Astrocyte (in vitro differentiated cells and primary cell): ENCODE data around the gene PPARG. TPM values are rescaled to one million over a fixed set of nuclear protein-coding genes. Genes with fewer than 3 reads are reported as not detected.

Experiments
- DNase-seq: peaks from one replicate; pipeline ENCODE4 v3.0.0-alpha.2; 2010; ENCODE audit warnings: low read depth
- FAIRE-seq: peaks from 2 replicates; lab custom pipeline; 2011; peaks lifted over from hg19 to GRCh38; lab: Jason Lieb, UNC
- H2AFZ ChIP-seq: 2 replicates; pipeline ENCODE4 v1.6.0; 2012; ENCODE audit warnings: low read depth, low read length, inconsistent platforms
- H3K27ac ChIP-seq: 2 replicates; pipeline ENCODE4 v1.5.1; 2011; ENCODE audit warnings: low read depth, low read length, inconsistent platforms
- H3K27me3 ChIP-seq: 2 replicates; pipeline ENCODE4 v1.6.0; 2011; ENCODE audit warnings: low read length, inconsistent platforms; ENCODE audit not compliant: insufficient read depth
- H3K36me3 ChIP-seq: 2 replicates; pipeline ENCODE4 v1.5.1; 2011; ENCODE audit warnings: low read length, inconsistent platforms; ENCODE audit not compliant: insufficient read depth
- H3K4me1 ChIP-seq: 2 replicates; pipeline ENCODE4 v1.5.1; 2011; ENCODE audit warnings: low read length, inconsistent platforms; ENCODE audit not compliant: insufficient read depth
- H3K4me2 ChIP-seq: 2 replicates; pipeline ENCODE4 v1.6.0; 2012; ENCODE audit warnings: low read length, inconsistent platforms
- H3K4me3 ChIP-seq: 2 replicates; pipeline ENCODE4 v1.5.1; 2011; ENCODE audit warnings: low read depth, mild to moderate bottlenecking, low read length, inconsistent platforms; ENCODE audit not compliant: insufficient read depth
- H3K79me2 ChIP-seq: 2 replicates; pipeline ENCODE4 v1.6.0; 2012; ENCODE audit warnings: mild to moderate bottlenecking, low read length, inconsistent platforms; ENCODE audit not compliant: insufficient read depth
- H3K9ac ChIP-seq: 2 replicates; pipeline ENCODE4 v1.6.0; 2012; ENCODE audit warnings: mild to moderate bottlenecking, low read length, inconsistent platforms
- H3K9me3 ChIP-seq: 2 replicates; pipeline ENCODE4 v1.5.1; 2012; ENCODE audit warnings: low read depth, mild to moderate bottlenecking, low read length, inconsistent platforms; ENCODE audit not compliant: insufficient read depth
- H4K20me1 ChIP-seq: 2 replicates; pipeline ENCODE4 v1.6.0; 2012; ENCODE audit warnings: low read length, inconsistent platforms; ENCODE audit not compliant: insufficient read depth
- H3K27ac Mint-ChIP-seq: one replicate; pipeline ENCODE4 v1.8.0; 2021; ENCODE audit warnings: mild to moderate bottlenecking, mixed read lengths; ENCODE audit not compliant: unreplicated experiment
- H3K27me3 Mint-ChIP-seq: one replicate; pipeline ENCODE4 v1.8.0; 2021; ENCODE audit warnings: low read depth, mixed read lengths; ENCODE audit not compliant: unreplicated experiment
- H3K36me3 Mint-ChIP-seq: one replicate; pipeline ENCODE4 v1.8.0; 2021; ENCODE audit warnings: low read depth, mixed read lengths; ENCODE audit not compliant: unreplicated experiment
- H3K4me1 Mint-ChIP-seq: one replicate; pipeline ENCODE4 v1.8.0; 2021; ENCODE audit warnings: low read depth, mixed read lengths; ENCODE audit not compliant: unreplicated experiment
- H3K4me3 Mint-ChIP-seq: one replicate; pipeline ENCODE4 v1.8.0; 2021; ENCODE audit warnings: mild to moderate bottlenecking, moderate library complexity, mixed read lengths; ENCODE audit not compliant: unreplicated experiment
- H3K9me3 Mint-ChIP-seq: one replicate; pipeline ENCODE4 v1.8.0; 2021; ENCODE audit warnings: mild to moderate bottlenecking, mixed read lengths; ENCODE audit not compliant: unreplicated experiment
- CTCF ChIP-seq: IDR thresholded peaks from 2 replicates; pipeline ENCODE4 v1.5.1; 2011; ENCODE audit warnings: low read depth, mild to moderate bottlenecking, inconsistent platforms, low read length, moderate library complexity; ENCODE audit not compliant: insufficient read depth
- EZH2 ChIP-seq: IDR thresholded peaks from 2 replicates; pipeline ENCODE4 v1.6.1; 2012; ENCODE audit warnings: mild to moderate bottlenecking, low read length, inconsistent platforms; ENCODE audit not compliant: insufficient read depth
- total RNA-seq: library from RNA; stranded (reverse); gene quantifications from 2 replicates; pipeline ENCODE4 v1.2.1, GENCODE V29; 2021

Gene PPARG
- total RNA-seq, 1 donor from 2014 or later = 4.4 TPM

GRCh38 chr3:12439161-12439940 is 150.5 kb downstream of the PPARG start:
- FAIRE-seq = no peak
- Histone ChIP-seq H3K27ac (no peak overlapping the region), H3K36me3 (no peaks in the 10 kb centered on the region), H3K9me3 (no peaks in the 10 kb centered on the region), H3K4me2 (no peak overlapping the region), H3K4me3 (no peak overlapping the region), H4K20me1 (no peaks in the 10 kb centered on the region), H2AFZ (no peak overlapping the region), H3K9ac (no peak overlapping the region), H3K4me1 (peaks cover 40% of the 10 kb centered on the region), H3K79me2 (no peaks in the 10 kb centered on the region), H3K27me3 (no peaks in the 10 kb centered on the region)
- DNase-seq = no peak
- TF ChIP-seq CTCF = no peak
- TF ChIP-seq EZH2 = no peak
- Mint-ChIP-seq H3K9me3 (peaks cover 2% of the 10 kb centered on the region), H3K27me3 (peaks cover 29% of the 10 kb centered on the region), H3K4me3 (no peak overlapping the region), H3K4me1 (peaks cover 7% of the 10 kb centered on the region), H3K27ac (no peak overlapping the region), H3K36me3 (no peaks in the 10 kb centered on the region)

- peaks cover 16% of the 10 kb centered on the region for H3K4me1 Mint-ChIP-seq
- H3K36me3 Mint-ChIP-seq = no peaks in the 10 kb centered on the region
- H3K4me3 Mint-ChIP-seq = no peak overlapping the region
- Histone ChIP-seq H3K4me1 (peaks cover 53% of the 10 kb centered on the region), H3K9ac (no peak overlapping the region), H3K79me2 (no peaks in the 10 kb centered on the region), H3K27ac (no peak overlapping the region), H3K4me3 (no peak overlapping the region), H3K36me3 (no peaks in the 10 kb centered on the region), H3K27me3 (no peaks in the 10 kb centered on the region), H2AFZ (peak overlapping the region; percentile 43), H3K4me2 (peak overlapping the region; percentile 45), H4K20me1 (no peaks in the 10 kb centered on the region), H3K9me3 (no peaks in the 10 kb centered on the region)
- FAIRE-seq (no peak), DNase-seq (peak; percentile 83)
- H3K27me3 Mint-ChIP-seq = peaks cover 37% of the 10 kb centered on the region
- no peak overlapping the region for H3K27ac Mint-ChIP-seq
- no peak for TF ChIP-seq EZH2
- TF ChIP-seq CTCF = no peak
- peaks cover 2% of the 10 kb centered on the region for H3K9me3 Mint-ChIP-seq
Measured at GRCh38 chr3:12440927-12441714, 152.3 kb downstream of the PPARG start.
